K562 (cell line): ENCODE measurements around the gene NUP214. TPM values are rescaled to one million over a fixed set of nuclear protein-coding genes. Genes with fewer than 3 reads are reported as not detected.

Experiments
- ATAC-seq: fragments of 200-7000 bp; cut with Tn5 transposase; 3 replicates; pipeline ENCODE4 v1.9.1; 2020; ENCODE audit warnings: moderate library complexity
- BruUV-seq: library from RNA; stranded (reverse); fragments of 400-500 nt; replicated peaks from 2 replicates; lab custom pipeline; 2021; lab: Mats Ljungman, UMichigan
- CTCF ChIA-PET: fragments of 300-600 bp; formaldehyde crosslinking; extraction: SDS; loops from one replicate; lab custom pipeline; 2021; ENCODE audit warnings: low intra/inter-chr PET ratio; lab: Yijun Ruan, JAX
- POLR2A ChIA-PET: fragments of 300-600, 350-650 bp; sonication (Branson Sonifier 250); formaldehyde crosslinking; extraction: SDS; loops from one replicate; lab custom pipeline; 2021; ENCODE audit warnings: antibody characterized with exemption, inconsistent platforms; lab: Yijun Ruan, JAX
- DNase-seq, 4 experiments: peaks; one replicate each; pipeline versions ENCODE4 v3.0.0 to v3.0.0-alpha.2; 2011 to 2018; ENCODE audit warnings: low spot score in 3 of 4, mixed read lengths in 3 of 4; ENCODE audit errors: extremely low read depth in 1 of 4
- FAIRE-seq: peaks from 2 replicates; lab custom pipeline; 2011; peaks lifted over from hg19 to GRCh38; lab: Jason Lieb, UNC
- H2AFZ ChIP-seq: 2 replicates; pipeline ENCODE4 v1.6.0; 2011; ENCODE audit warnings: low read depth, low read length, control low read depth, inconsistent platforms
- H3K27ac ChIP-seq: fragments of 200-600 bp; 3 replicates; pipeline ENCODE4 v1.8.0; 2011; ENCODE audit warnings: low read depth, mild to moderate bottlenecking, control low read depth, inconsistent platforms, low read length, moderate library complexity, mixed read lengths; ENCODE audit errors: extremely low read depth
- H3K27me3 ChIP-seq, 2 experiments: fragments of 300-600 bp in 1 of 2; 2 replicates in 1 of 2; 3 replicates in 1 of 2; pipeline versions ENCODE4 v1.6.0 to v1.8.0; 2011; ENCODE audit warnings: inconsistent platforms in 2 of 2, low read length in 2 of 2, mild to moderate bottlenecking in 1 of 2, mixed read lengths in 1 of 2, moderate library complexity in 1 of 2; ENCODE audit not compliant: control insufficient read depth in 2 of 2, insufficient read depth in 2 of 2
- H3K36me3 ChIP-seq: fragments of 300-600 bp; 3 replicates; pipeline ENCODE4 v1.8.0; 2011; ENCODE audit warnings: mild to moderate bottlenecking, low read length, inconsistent platforms; ENCODE audit not compliant: control insufficient read depth, insufficient read depth
- H3K4me1 ChIP-seq, 2 experiments: fragments of 200-600 bp in 1 of 2; replicated peaks in 1 of 2; 2 replicates in 1 of 2; 3 replicates in 1 of 2; pipeline versions ENCODE4 v1.5.1 to v1.8.0; 2011; ENCODE audit warnings: inconsistent platforms in 2 of 2, low read length in 2 of 2, mild to moderate bottlenecking in 1 of 2, mixed read lengths in 1 of 2, moderate library complexity in 1 of 2; ENCODE audit not compliant: control insufficient read depth in 2 of 2, insufficient read depth in 2 of 2
- H3K4me2 ChIP-seq: 2 replicates; pipeline ENCODE4 v1.6.1; 2011; ENCODE audit warnings: low read length, control low read depth, inconsistent platforms, mixed read lengths; ENCODE audit not compliant: insufficient read depth
- H3K4me3 ChIP-seq: fragments of 200-600 bp; sonication (generic), shearing (Covaris generic); 2 replicates; pipeline ENCODE4 v1.5.1; 2016; ENCODE audit warnings: control low read depth, inconsistent platforms
- H3K79me2 ChIP-seq: fragments of 200-600 bp; 3 replicates; pipeline ENCODE4 v1.8.0; 2011; ENCODE audit warnings: low read length, inconsistent platforms; ENCODE audit not compliant: control insufficient read depth, insufficient read depth
- H3K9ac ChIP-seq, 2 experiments: 2 replicates each; pipeline versions ENCODE4 v1.6.0 to v1.6.1; 2011; ENCODE audit warnings: low read depth in 2 of 2, low read length in 2 of 2, control low read depth in 1 of 2, inconsistent platforms in 1 of 2, mild to moderate bottlenecking in 1 of 2, mixed read lengths in 1 of 2; ENCODE audit not compliant: insufficient read depth in 1 of 2
- H3K9me1 ChIP-seq: one replicate; pipeline ENCODE4 v1.6.0; 2011; ENCODE audit warnings: inconsistent platforms, mild to moderate bottlenecking, low read length, moderate library complexity; ENCODE audit not compliant: control insufficient read depth, insufficient read depth
- H3K9me3 ChIP-seq: replicated peaks from 2 replicates; pipeline ENCODE4 v1.5.1; 2011; ENCODE audit warnings: low read depth, low read length, inconsistent platforms; ENCODE audit not compliant: control insufficient read depth, insufficient read depth
- H4K20me1 ChIP-seq: replicated peaks from 2 replicates; pipeline ENCODE4 v1.6.1; 2011; ENCODE audit warnings: low read length, inconsistent platforms, mixed read lengths; ENCODE audit not compliant: control insufficient read depth, insufficient read depth
- BDP1 ChIP-seq: IDR thresholded peaks from 3 replicates; pipeline ENCODE4 v1.6.1; 2011; ENCODE audit not compliant: insufficient read length, insufficient read depth
- BHLHE40 ChIP-seq: IDR thresholded peaks from 2 replicates; pipeline ENCODE4 v1.6.1; 2011; ENCODE audit warnings: low read length, improper control_type of control experiment
- HOXB6 ChIP-seq: fragments of 250-450 bp; sonication (Bioruptor Pico); IDR thresholded peaks from 2 replicates; pipeline ENCODE4 v1.5.1; 2022; ENCODE audit warnings: mild to moderate bottlenecking, borderline replicate concordance
- KLF13 ChIP-seq: fragments of 450-650 bp; IDR thresholded peaks from 2 replicates; pipeline ENCODE4 v1.6.1; 2016; ENCODE audit warnings: missing genetic modification characterization, low read depth, mild to moderate bottlenecking, missing compliant biosample characterization, moderate library complexity, borderline replicate concordance
- PML ChIP-seq: IDR thresholded peaks from 2 replicates; pipeline ENCODE4 v1.6.1; 2012; ENCODE audit warnings: low read length, inconsistent platforms
- RAD51 ChIP-seq: fragments of 450-650 bp; IDR thresholded peaks from 2 replicates; pipeline ENCODE4 v1.7.1; 2016; ENCODE audit warnings: low read depth, mild to moderate bottlenecking, borderline replicate concordance
- SMC3 ChIP-seq: conservative IDR thresholded peaks from 2 replicates; pipeline ENCODE4 v1.6.1; 2011; ENCODE audit warnings: low read depth, low read length, improper control_type of control experiment; ENCODE audit not compliant: insufficient read depth
- ZNF347 ChIP-seq: fragments of 450-650 bp; formaldehyde crosslinking; IDR thresholded peaks from 2 replicates; pipeline ENCODE4 v1.4.0; 2020; ENCODE audit warnings: low read depth, mild to moderate bottlenecking, moderate library complexity
- WGBS: fragments of 100-300 bp; shearing (Covaris generic); methylation state at CpG from one replicate; pipeline ENCODE4 v1.1.6; 2016; ENCODE audit warnings: low coverage, mixed read lengths; ENCODE audit not compliant: insufficient coverage; ENCODE audit errors: missing lambda C conversion rate; 5-methylcytosine and 5-hydroxymethylcytosine counted together
- in situ Hi-C: fragments of 300-500 bp; cut with MboI; formaldehyde crosslinking; loops from 4 replicates; pipeline ENCODE4 v1.15.0; 2018; ENCODE audit warnings: inconsistent platforms, mixed read lengths
- intact Hi-C: fragments of 100-400 bp; cut with micrococcal nuclease; formaldehyde crosslinking; loops from 2 replicates; pipeline ENCODE4 v1.14.2; 2022
- polyA plus RNA-seq, 8 experiments: library from polyadenylated mRNA; depleted of rRNA in 4 of 8; stranded (reverse) in 5 of 8; unstranded in 3 of 8; fragments of >200 nt; fragmentation: Nextera tagmentation in 2 of 8; fragmentation: Illumina TruSeq in 1 of 8; extraction: Ambion mirVana in 2 of 8; extraction: Trizol in 1 of 8; gene quantifications; 2 replicates each; pipeline versions ENCODE4 v1.2.1 to v1.2.3, GENCODE V29; 2011 to 2014; ENCODE audit warnings: inconsistent platforms in 1 of 8, missing spikeins in 1 of 8
- total RNA-seq, 7 experiments: library from RNA; depleted of rRNA in 6 of 7; stranded (reverse); fragments of >200 nt in 6 of 7; fragmentation: Illumina TruSeq in 2 of 7; extraction: Trizol in 2 of 7; gene quantifications; 2 replicates each; pipeline versions ENCODE4 v1.2.1 to v1.2.3, GENCODE V29; 2011 to 2021; ENCODE audit warnings: low replicate concordance in 1 of 7
- TF ChIP-seq, protein P1 (sequence below): sonication (generic); formaldehyde crosslinking; IDR thresholded peaks from 2 replicates; pipeline ENCODE4 v1.8.1; 2022; ENCODE audit warnings: missing genetic modification reagents

NUP214 gene
- total and polyA plus RNA-seq, 9 of the 15 experiments (the other 6 are each of a cell fraction or from before 2014, with no cell fraction given): 56.9 to 332 (median 97.1) TPM

DNA sequence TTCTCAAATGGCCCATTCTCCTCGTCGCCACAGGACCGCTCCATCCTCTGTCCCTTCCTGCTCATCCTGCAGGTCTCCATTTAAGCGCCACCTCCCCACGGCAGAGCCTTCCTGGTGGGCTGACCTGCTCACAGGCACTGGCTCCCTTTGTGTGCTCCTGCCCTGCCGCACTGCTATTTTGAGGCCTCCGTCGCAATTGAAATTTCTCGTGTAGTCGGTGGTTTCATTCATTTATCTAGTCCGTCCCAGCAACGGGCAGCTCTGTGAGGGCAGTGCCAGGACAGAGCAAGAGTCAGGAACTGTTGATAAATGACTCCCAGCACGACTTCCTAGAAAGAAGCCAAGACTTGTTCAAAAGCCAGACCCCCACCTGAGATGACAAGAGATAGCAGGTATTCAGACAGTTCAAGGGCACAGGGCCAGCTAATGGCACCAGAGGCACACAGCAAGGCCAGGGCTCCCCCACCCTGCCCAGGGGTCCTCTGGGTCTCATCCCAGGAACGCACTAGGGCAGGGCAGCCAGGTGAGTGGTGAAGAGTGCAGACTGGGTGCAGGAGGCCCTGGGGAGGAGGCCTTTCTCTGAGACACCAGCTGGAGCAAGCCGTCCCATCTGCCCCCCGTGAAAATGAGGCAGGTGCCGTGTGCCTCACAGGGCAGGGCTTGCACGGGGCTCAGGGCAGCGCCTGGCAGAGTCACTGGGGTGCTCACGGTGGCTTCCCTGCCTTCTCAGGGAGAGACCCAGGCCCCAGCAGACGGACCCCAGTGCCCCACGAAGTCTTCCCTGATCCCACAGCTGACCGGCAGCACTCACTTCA is 114.0 kb downstream of the NUP214 start:
- ChIA-PET POLR2A (interaction anchor here (0.7 to 6.1 kb wide), 8 partner anchors 9 to 162 kb away, joined by 3 to 50 read pairs (median 4); no protein-coding TSS in a partner anchor), CTCF (no interaction called here)
- no peaks in the 10 kb centered on the region for H3K79me2 ChIP-seq
- DNase-seq (no peak), ATAC-seq (peak; percentile 5), FAIRE-seq (no peak)
- H3K9me1 ChIP-seq: peaks cover 3% of the 10 kb centered on the region
- intact Hi-C loops (no loop called here), in situ Hi-C loops (no loop called here)
- BruUV-seq: no TSS peak
- peaks cover 3 to 31% of the 10 kb centered on the region in 2 experiments; a peak in 3 of 5 replicates for H3K4me1 ChIP-seq
- peak overlapping the region in 1 of 2 experiments; percentile 72; a peak in 2 of 4 replicates for H3K9ac ChIP-seq
- TF ChIP-seq BHLHE40 (0 out of 2 replicates have a peak, but pooled peaks have one; percentile 4), RAD51 (no peak), SMC3 (0 out of 2 replicates have a peak, but pooled peaks have one; percentile 7), BDP1 (no peak), ZNF347 (CRISPR knock-in tag) (no peak), PML (no peak), HOXB6 (CRISPR knock-in tag) (no peak), KLF13 (tag) (no peak)
- TF ChIP-seq, protein P1, sequence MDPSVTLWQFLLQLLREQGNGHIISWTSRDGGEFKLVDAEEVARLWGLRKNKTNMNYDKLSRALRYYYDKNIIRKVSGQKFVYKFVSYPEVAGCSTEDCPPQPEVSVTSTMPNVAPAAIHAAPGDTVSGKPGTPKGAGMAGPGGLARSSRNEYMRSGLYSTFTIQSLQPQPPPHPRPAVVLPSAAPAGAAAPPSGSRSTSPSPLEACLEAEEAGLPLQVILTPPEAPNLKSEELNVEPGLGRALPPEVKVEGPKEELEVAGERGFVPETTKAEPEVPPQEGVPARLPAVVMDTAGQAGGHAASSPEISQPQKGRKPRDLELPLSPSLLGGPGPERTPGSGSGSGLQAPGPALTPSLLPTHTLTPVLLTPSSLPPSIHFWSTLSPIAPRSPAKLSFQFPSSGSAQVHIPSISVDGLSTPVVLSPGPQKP (CRISPR knock-in tag): no peak
- no peak overlapping the region for H3K4me3 ChIP-seq
- H3K36me3 ChIP-seq: peaks cover 11% of the 10 kb centered on the region; the same call in 1 of the 3 replicates
- WGBS: 46% methylated on average over 23 of the region's 23 CpGs
- no peak overlapping the region for H2AFZ ChIP-seq
- no peak overlapping the region for H3K27ac ChIP-seq
- H3K27me3 ChIP-seq: peaks cover 0 to 13% of the 10 kb centered on the region in 2 experiments; a peak in 2 of 5 replicates
- H3K4me2 ChIP-seq: no peak overlapping the region
- H3K9me3 ChIP-seq: peaks cover 3% of the 10 kb centered on the region; the same call in 1 of the 2 replicates
- H4K20me1 ChIP-seq: no peaks in the 10 kb centered on the region
